ENCODE results near the gene BSDC1. TPM values are rescaled to one million over a fixed set of nuclear protein-coding genes. Genes with fewer than 3 reads are reported as not detected.

Gene BSDC1
- total RNA-seq, 1 donor from 2014 or later = 39.5 TPM

GRCh38 chr1:32393136-32393535, 1.1 kb downstream of the BSDC1 start:
- no peak for ATAC-seq

GRCh38 chr1:32392325-32392724, 1.9 kb downstream of the BSDC1 start:
- ATAC-seq = no peak

- no peak for ATAC-seq
Measured at GRCh38 chr1:32390904-32391870, 3.1 kb downstream of the BSDC1 start.

- no peak for ATAC-seq
Measured at GRCh38 chr1:32388641-32389040, 5.6 kb downstream of the BSDC1 start.

- ATAC-seq = peak; percentile 29
Measured at GRCh38 chr1:32386676-32387392, 7.4 kb downstream of the BSDC1 start.

GRCh38 chr1:32380057-32380456, 14.2 kb downstream of the BSDC1 start:
- no peak for ATAC-seq

GRCh38 chr1:32377541-32378220, 16.6 kb downstream of the BSDC1 start:
- no peak for ATAC-seq

GRCh38 chr1:32376199-32376598, 18.0 kb downstream of the BSDC1 start:
- ATAC-seq = no peak

- no peak for ATAC-seq
Measured at GRCh38 chr1:32373996-32374592, 20.1 kb downstream of the BSDC1 start.

- peak; percentile 28 for ATAC-seq
Measured at GRCh38 chr1:32372149-32372756, 22.0 kb downstream of the BSDC1 start.

GRCh38 chr1:32367912-32368635, 26.2 kb downstream of the BSDC1 start:
- ATAC-seq = no peak

- no peak for ATAC-seq
Measured at GRCh38 chr1:32365445-32365844, 28.8 kb downstream of the BSDC1 start.

- ATAC-seq = no peak
Measured at GRCh38 chr1:32364836-32365235, 29.4 kb downstream of the BSDC1 start.

GRCh38 chr1:32363713-32364112, 30.5 kb downstream of the BSDC1 start:
- no peak for ATAC-seq

GRCh38 chr1:32362474-32363313, 31.5 kb downstream of the BSDC1 start, which contains the start of the genes FAM229A and TSSK3:
Gene FAM229A, minus strand, starts transcription at chr1:32362485. Its CDS starts 394 bp downstream, at chr1:32362091.
Gene TSSK3, plus strand, starts transcription at chr1:32362539. Its CDS starts 163 bp downstream, at chr1:32362702.
- ATAC-seq = no peak

- peak; percentile 63 for ATAC-seq
Measured at GRCh38 chr1:32361674-32362473, 32.4 kb downstream of the BSDC1 start.

GRCh38 chr1:32361308-32361673, 33.0 kb downstream of the BSDC1 start:
- ATAC-seq = no peak

GRCh38 chr1:32358435-32358834, 35.8 kb downstream of the BSDC1 start:
- no peak for ATAC-seq

- no peak for ATAC-seq
Measured at GRCh38 chr1:32357614-32358013, 36.6 kb downstream of the BSDC1 start.

Data from esophagus mucosa (tissue), 1 donor.